HG02943 (cell line): ENCODE measurements around the gene PLEKHF1.

ENCODE experiments used
- ATAC-seq: cut with Tn5 transposase; IDR thresholded peaks from one replicate; pipeline ENCODE4 v1.9.1; 2021; ENCODE audit warnings: mild to moderate bottlenecking, low read depth, moderate library complexity; ENCODE audit not compliant: unreplicated experiment

PLEKHF1 gene

GRCh38 chr19:29715701-29716581 is 50.7 kb downstream of the PLEKHF1 start:
- no peak for ATAC-seq

GRCh38 chr19:29717051-29717450 is 51.8 kb downstream of the PLEKHF1 start:
- no peak for ATAC-seq

GRCh38 chr19:29724102-29724641 is 58.9 kb downstream of the PLEKHF1 start:
- ATAC-seq = no peak

GRCh38 chr19:29724746-29725145 is 59.5 kb downstream of the PLEKHF1 start:
- no peak for ATAC-seq
